MM.1S (cell line): Measurements from ENCODE around the gene APRT.

Source experiments
- EZH2 ChIP-seq: fragments of 300-600 bp; sonication (generic); optimal IDR thresholded peaks from 2 replicates; pipeline ENCODE3; 2017; ENCODE audit warnings: low read depth, mild to moderate bottlenecking, antibody characterized with exemption, low read length, mixed read lengths
- EZH2phosphoT487 ChIP-seq: fragments of 300-600 bp; sonication (generic); IDR thresholded peaks from 2 replicates; pipeline ENCODE4 v1.6.1; 2018; ENCODE audit warnings: antibody characterized with exemption, low read length
- TF ChIP-seq, protein P1 (sequence below): fragments of 300-600 bp; sonication (generic); IDR thresholded peaks from 2 replicates; pipeline ENCODE4 v1.5.1; 2016; ENCODE audit warnings: antibody characterized with exemption, low read length, mixed read lengths

DNA sequence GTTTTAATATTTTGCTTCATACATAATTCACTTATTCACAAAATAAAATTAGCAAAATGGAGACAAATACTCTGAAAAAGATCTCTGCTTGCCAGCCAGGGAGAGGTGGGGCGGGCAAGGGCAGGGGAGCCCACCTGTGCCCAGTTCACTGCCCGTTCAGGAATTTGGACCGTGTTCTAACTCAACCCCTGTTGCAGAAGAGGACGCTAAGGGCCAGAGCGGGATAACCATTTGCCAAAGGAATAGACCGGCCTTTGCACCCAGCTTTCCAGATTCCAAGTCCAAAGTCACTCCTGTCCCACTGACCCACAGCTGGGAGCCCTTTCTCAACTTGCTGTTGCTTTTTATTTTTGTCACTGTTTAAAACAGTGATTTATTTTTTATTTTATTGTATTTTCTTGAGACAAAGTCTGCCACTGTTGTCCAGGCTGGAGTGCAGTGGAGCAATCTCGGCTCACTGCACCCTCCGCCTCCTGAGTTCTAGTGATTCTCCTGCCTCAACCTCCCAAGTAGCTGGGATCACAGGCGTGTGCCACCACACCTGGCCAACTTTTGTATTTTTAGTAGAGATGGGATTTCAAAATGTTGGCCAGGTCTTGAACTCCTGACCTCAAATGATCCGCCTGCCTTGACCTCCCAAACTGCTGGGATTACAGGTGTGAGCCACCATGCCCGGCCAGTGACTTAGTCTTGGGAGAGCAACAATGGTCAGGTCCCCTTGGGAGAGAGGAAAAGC is 24.0 kb downstream of the APRT start:
- TF ChIP-seq, protein P1, sequence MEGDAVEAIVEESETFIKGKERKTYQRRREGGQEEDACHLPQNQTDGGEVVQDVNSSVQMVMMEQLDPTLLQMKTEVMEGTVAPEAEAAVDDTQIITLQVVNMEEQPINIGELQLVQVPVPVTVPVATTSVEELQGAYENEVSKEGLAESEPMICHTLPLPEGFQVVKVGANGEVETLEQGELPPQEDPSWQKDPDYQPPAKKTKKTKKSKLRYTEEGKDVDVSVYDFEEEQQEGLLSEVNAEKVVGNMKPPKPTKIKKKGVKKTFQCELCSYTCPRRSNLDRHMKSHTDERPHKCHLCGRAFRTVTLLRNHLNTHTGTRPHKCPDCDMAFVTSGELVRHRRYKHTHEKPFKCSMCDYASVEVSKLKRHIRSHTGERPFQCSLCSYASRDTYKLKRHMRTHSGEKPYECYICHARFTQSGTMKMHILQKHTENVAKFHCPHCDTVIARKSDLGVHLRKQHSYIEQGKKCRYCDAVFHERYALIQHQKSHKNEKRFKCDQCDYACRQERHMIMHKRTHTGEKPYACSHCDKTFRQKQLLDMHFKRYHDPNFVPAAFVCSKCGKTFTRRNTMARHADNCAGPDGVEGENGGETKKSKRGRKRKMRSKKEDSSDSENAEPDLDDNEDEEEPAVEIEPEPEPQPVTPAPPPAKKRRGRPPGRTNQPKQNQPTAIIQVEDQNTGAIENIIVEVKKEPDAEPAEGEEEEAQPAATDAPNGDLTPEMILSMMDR, result no peak
- TF ChIP-seq EZH2 (no peak), EZH2phosphoT487 (no peak)
